Astrocyte of the cerebellum (primary cell): ENCODE data around the gene DOC2B.

Experiments
- DNase-seq: peaks from one replicate; pipeline ENCODE4 v3.0.0-alpha.2; 2011; ENCODE audit warnings: low read depth
- H3K4me3 ChIP-seq: 2 replicates; pipeline ENCODE4 v1.5.1; 2011; ENCODE audit warnings: mild to moderate bottlenecking, low read depth, low read length, moderate library complexity
- in situ Hi-C: cut with HindIII; loops from 2 replicates; pipeline ENCODE4 v1.10.0; 2017; ENCODE audit warnings: low sequenced_read_pairs
- TF ChIP-seq, protein P1 (sequence below): IDR thresholded peaks from 2 replicates; pipeline ENCODE4 v1.5.1; 2012; ENCODE audit warnings: low read length, low read depth, moderate library complexity, mild to moderate bottlenecking; ENCODE audit errors: missing control alignments

The DOC2B gene

GRCh38 chr17:179066-179432 lies 2.4 kb downstream of the DOC2B start:
- TF ChIP-seq, protein P1, sequence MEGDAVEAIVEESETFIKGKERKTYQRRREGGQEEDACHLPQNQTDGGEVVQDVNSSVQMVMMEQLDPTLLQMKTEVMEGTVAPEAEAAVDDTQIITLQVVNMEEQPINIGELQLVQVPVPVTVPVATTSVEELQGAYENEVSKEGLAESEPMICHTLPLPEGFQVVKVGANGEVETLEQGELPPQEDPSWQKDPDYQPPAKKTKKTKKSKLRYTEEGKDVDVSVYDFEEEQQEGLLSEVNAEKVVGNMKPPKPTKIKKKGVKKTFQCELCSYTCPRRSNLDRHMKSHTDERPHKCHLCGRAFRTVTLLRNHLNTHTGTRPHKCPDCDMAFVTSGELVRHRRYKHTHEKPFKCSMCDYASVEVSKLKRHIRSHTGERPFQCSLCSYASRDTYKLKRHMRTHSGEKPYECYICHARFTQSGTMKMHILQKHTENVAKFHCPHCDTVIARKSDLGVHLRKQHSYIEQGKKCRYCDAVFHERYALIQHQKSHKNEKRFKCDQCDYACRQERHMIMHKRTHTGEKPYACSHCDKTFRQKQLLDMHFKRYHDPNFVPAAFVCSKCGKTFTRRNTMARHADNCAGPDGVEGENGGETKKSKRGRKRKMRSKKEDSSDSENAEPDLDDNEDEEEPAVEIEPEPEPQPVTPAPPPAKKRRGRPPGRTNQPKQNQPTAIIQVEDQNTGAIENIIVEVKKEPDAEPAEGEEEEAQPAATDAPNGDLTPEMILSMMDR, result no peak
- in situ Hi-C loops, result no loop called here
- H3K4me3 ChIP-seq, result no peak overlapping the region
- no peak for DNase-seq

DNA sequence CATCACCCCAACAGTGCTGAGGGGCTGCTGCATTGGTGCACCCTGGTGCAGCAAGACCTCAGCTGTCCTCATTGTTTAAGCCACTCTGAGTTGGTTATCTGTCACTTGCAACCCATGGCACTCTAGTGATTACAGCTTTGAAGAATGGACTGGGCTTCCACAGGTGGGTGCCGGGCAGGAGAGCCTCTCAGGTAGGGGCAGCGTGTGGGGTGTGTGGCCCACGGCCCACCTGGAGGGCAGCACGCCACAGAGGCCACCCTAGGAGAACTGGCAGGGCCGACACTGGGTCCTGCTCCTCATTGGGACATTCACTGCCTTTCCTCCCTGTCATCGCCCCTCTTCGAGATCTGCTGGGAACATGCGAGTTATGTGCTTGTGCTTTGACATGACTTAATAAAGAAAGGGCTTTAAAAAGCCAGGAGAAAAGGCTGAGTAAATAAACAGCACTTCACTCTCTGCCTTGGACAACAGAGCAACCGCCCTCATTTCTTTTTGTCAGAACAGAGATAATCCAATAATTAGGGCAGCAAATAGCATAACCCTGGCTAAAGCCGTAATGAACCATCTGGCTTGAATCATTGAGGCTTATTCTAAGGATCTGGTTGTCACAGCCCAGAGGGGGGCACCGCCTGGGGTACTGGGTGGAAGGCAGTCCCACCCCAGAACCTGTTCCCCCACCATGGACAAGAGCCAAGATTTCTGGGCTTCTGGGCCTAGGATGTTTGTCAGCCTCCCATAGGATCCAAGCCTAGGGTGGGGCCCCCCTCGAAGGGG lies 3.0 kb downstream of the DOC2B start:
- TF ChIP-seq, protein P1, result no peak
- in situ Hi-C loops, result no loop called here
- DNase-seq, result no peak
- no peak overlapping the region for H3K4me3 ChIP-seq

- DNase-seq, result no peak
- in situ Hi-C loops, result no loop called here
- TF ChIP-seq, protein P1, result no peak
- no peak overlapping the region for H3K4me3 ChIP-seq
These were observed 3.7 kb downstream of the DOC2B start for GRCh38 chr17:177762-178161.

- in situ Hi-C loops, result no loop called here
- DNase-seq, result no peak
- no peak overlapping the region for H3K4me3 ChIP-seq
- TF ChIP-seq, protein P1, result no peak
These were observed 4.3 kb downstream of the DOC2B start for GRCh38 chr17:177155-177554.

- no peak for DNase-seq
- TF ChIP-seq, protein P1, result no peak
- in situ Hi-C loops, result no loop called here
- no peak overlapping the region for H3K4me3 ChIP-seq
These were observed 8.1 kb downstream of the DOC2B start for GRCh38 chr17:173166-173911.

DNA sequence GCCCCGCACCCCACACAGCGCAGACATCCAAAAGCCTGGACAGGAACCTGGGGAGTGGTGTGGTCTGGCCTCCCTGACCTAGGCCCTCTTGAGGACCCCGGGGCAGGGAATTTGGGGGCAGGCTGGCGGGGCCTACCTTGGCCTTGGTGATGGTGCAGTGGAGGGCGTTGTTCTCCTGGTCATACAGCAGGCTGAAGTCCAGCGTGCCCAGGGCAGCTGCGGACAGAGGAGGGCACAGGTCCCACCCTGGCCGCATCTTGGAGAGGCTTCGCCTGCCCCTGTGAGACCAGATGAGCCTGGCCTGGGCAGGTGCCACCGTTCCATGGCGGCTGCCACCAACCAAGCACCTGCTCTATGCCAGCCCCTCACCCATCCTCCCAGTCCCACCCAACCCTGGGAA lies 9.0 kb downstream of the DOC2B start:
- TF ChIP-seq, protein P1, result no peak
- H3K4me3 ChIP-seq, result no peak overlapping the region
- no peak for DNase-seq
- in situ Hi-C loops, result no loop called here
